BE2C (cell line): Measurements from ENCODE around the gene GRID1.
"Not testable (repeated sequence)": the region's sequence is repeated elsewhere in the genome, so short reads cannot be mapped to it uniquely, and the experiment has no call there.

Experiments used
- DNase-seq: peaks from one replicate; pipeline ENCODE4 v3.0.0-alpha.2; 2020
- H3K27me3 ChIP-seq: fragments of 250-450 bp; sonication (Bioruptor Pico); 2 replicates; pipeline ENCODE4 v1.5.1; 2020; ENCODE audit warnings: mild to moderate bottlenecking
- H3K36me3 ChIP-seq: fragments of 250-450 bp; sonication (Bioruptor Pico); 2 replicates; pipeline ENCODE4 v1.5.1; 2020; ENCODE audit warnings: mild to moderate bottlenecking
- H3K4me1 ChIP-seq: fragments of 250-450 bp; sonication (Bioruptor Pico); 2 replicates; pipeline ENCODE4 v1.5.1; 2020
- H3K4me3 ChIP-seq: 2 replicates; pipeline ENCODE4 v1.5.1; 2011; ENCODE audit warnings: low read depth, low read length
- H3K9me3 ChIP-seq: fragments of 250-450 bp; sonication (Bioruptor Pico); 2 replicates; pipeline ENCODE4 v1.5.1; 2020
- CTCF ChIP-seq: IDR thresholded peaks from 2 replicates; pipeline ENCODE4 v1.5.1; 2012; ENCODE audit warnings: mild to moderate bottlenecking, low read depth, low read length

Gene GRID1

GRCh38 chr10:85702768-85703167, 663.8 kb downstream of the GRID1 start:
- no peak for TF ChIP-seq CTCF
- H3K4me3 ChIP-seq: no peak overlapping the region
- H3K4me1 ChIP-seq: no peaks in the 10 kb centered on the region
- H3K27me3 ChIP-seq: no peaks in the 10 kb centered on the region
- no peaks in the 10 kb centered on the region for H3K9me3 ChIP-seq
- no peak for DNase-seq
- no peaks in the 10 kb centered on the region for H3K36me3 ChIP-seq

- not testable (repeated sequence) for H3K9me3 ChIP-seq, H3K4me3 ChIP-seq, H3K27me3 ChIP-seq, H3K4me1 ChIP-seq, DNase-seq, H3K36me3 ChIP-seq
These were observed 667.5 kb downstream of the GRID1 start for GRCh38 chr10:85699066-85699465.

- Histone ChIP-seq H3K36me3 (no peaks in the 10 kb centered on the region), H3K27me3 (no peaks in the 10 kb centered on the region), H3K9me3 (no peaks in the 10 kb centered on the region), H3K4me1 (no peaks in the 10 kb centered on the region), H3K4me3 (no peak overlapping the region)
- no peak for TF ChIP-seq CTCF
- DNase-seq: no peak
These were observed 669.7 kb downstream of the GRID1 start for GRCh38 chr10:85696893-85697292.

GRCh38 chr10:85682621-85683020, 684.0 kb downstream of the GRID1 start:
- Histone ChIP-seq H3K27me3 (no peaks in the 10 kb centered on the region), H3K9me3 (no peaks in the 10 kb centered on the region), H3K4me1 (no peaks in the 10 kb centered on the region), H3K4me3 (no peak overlapping the region), H3K36me3 (no peaks in the 10 kb centered on the region; the same call in 1 of the 2 replicates)
- DNase-seq: no peak
- TF ChIP-seq CTCF: no peak

DNA sequence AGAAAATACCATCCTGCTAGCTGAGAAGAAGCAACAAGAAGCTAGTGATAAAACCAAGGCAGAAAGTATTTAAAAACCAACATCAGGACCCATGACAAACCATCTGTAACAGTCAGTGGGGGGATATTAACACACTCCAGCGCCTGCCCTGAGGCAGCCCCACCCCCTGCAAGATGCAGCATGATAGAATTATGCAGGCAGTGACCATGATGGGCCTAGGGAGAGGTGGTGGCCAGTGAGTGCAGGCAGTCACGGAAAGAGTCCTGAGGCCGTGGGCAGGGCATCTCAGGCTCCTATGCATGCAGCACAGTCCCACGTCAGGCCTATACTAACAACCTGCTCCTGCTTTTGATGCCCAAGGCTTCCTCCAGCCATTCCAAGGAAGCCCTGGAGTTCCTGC, 686.9 kb downstream of the GRID1 start:
- no peaks in the 10 kb centered on the region; the same call in 1 of the 2 replicates for H3K36me3 ChIP-seq
- no peaks in the 10 kb centered on the region for H3K4me1 ChIP-seq
- DNase-seq: no peak
- TF ChIP-seq CTCF: no peak
- H3K4me3 ChIP-seq: no peak overlapping the region
- no peaks in the 10 kb centered on the region for H3K27me3 ChIP-seq
- no peaks in the 10 kb centered on the region for H3K9me3 ChIP-seq

- Histone ChIP-seq H3K27me3 (no peaks in the 10 kb centered on the region), H3K9me3 (no peaks in the 10 kb centered on the region), H3K36me3 (no peaks in the 10 kb centered on the region; the same call in 1 of the 2 replicates), H3K4me3 (no peak overlapping the region), H3K4me1 (no peaks in the 10 kb centered on the region)
- no peak for TF ChIP-seq CTCF
- DNase-seq: no peak
These were observed 687.5 kb downstream of the GRID1 start for GRCh38 chr10:85679061-85679460.

GRCh38 chr10:85674851-85675250, 691.7 kb downstream of the GRID1 start:
- H3K27me3 ChIP-seq: no peaks in the 10 kb centered on the region

More at GRCh38 chr10:85674851-85675250, 691.7 kb downstream of the GRID1 start:
- no peaks in the 10 kb centered on the region for H3K4me1 ChIP-seq
- no peaks in the 10 kb centered on the region for H3K36me3 ChIP-seq
- no peak overlapping the region for H3K4me3 ChIP-seq
- no peak for TF ChIP-seq CTCF
- no peak for DNase-seq
- H3K9me3 ChIP-seq: no peaks in the 10 kb centered on the region
